ENCODE measurements around the gene IRF2. TPM values are rescaled to one million over a fixed set of nuclear protein-coding genes. Genes with fewer than 3 reads are reported as not detected.
A peak's percentile ranks its signal among the peaks of the same experiment; 100 is the strongest.

The IRF2 gene
- total RNA-seq, 3 donors from 2014 or later, result 39.3 to 59.8 (median 53.5) TPM

GRCh38 chr4:184479516-184479950 lies 5.2 kb upstream of the IRF2 start:
- no peak for ATAC-seq

GRCh38 chr4:184477201-184477999 lies 3.0 kb upstream of the IRF2 start:
- Histone ChIP-seq H3K4me3 (no peak overlapping the region), H3K36me3 (ENCODE audit: low read depth) (peaks cover 4% of the 10 kb centered on the region), H3K9me3 (no peaks in the 10 kb centered on the region), H3K4me1 (ENCODE audit: low read depth) (no peaks in the 10 kb centered on the region)
- TF ChIP-seq CTCF (IDR thresholded peaks at IDR 0.05), result no peak
- ATAC-seq (no peak), DNase-seq (no peak)
- intact Hi-C loops (cut with DNase I, micrococcal nuclease), result loop anchor here (5.0 to 10.0 kb wide), 2 partner anchors 55 to 57 kb away; no protein-coding TSS in a partner anchor

More at GRCh38 chr4:184479516-184479950, 5.2 kb upstream of the IRF2 start:
- peaks cover 1% of the 10 kb centered on the region for H3K36me3 ChIP-seq (ENCODE audit: low read depth)
- no peak overlapping the region for H3K4me3 ChIP-seq
- intact Hi-C loops (cut with DNase I, micrococcal nuclease), result loop anchor here (5.0 to 10.0 kb wide), 2 partner anchors 53 to 55 kb away; no protein-coding TSS in a partner anchor
- H3K4me1 ChIP-seq (ENCODE audit: low read depth), result no peaks in the 10 kb centered on the region
- H3K9me3 ChIP-seq, result no peaks in the 10 kb centered on the region
- no peak for DNase-seq
- TF ChIP-seq CTCF (IDR thresholded peaks at IDR 0.05), result no peak

GRCh38 chr4:184476695-184477094 lies 2.3 kb upstream of the IRF2 start:
- DNase-seq, result no peak
- Histone ChIP-seq H3K9me3 (no peaks in the 10 kb centered on the region), H3K4me1 (ENCODE audit: low read depth) (peaks cover 5% of the 10 kb centered on the region), H3K4me3 (no peak overlapping the region), H3K36me3 (ENCODE audit: low read depth) (peaks cover 4% of the 10 kb centered on the region)
- TF ChIP-seq CTCF (IDR thresholded peaks at IDR 0.05), result no peak
- intact Hi-C loops (cut with DNase I, micrococcal nuclease), result loop anchor here (5.0 to 10.0 kb wide), 2 partner anchors 56 to 58 kb away; no protein-coding TSS in a partner anchor
- no peak for ATAC-seq

GRCh38 chr4:184475498-184475897 lies 1.1 kb upstream of the IRF2 start:
- ATAC-seq (no peak), DNase-seq (no peak)
- H3K4me1 ChIP-seq (ENCODE audit: low read depth), result peaks cover 12% of the 10 kb centered on the region
- intact Hi-C loops (cut with DNase I, micrococcal nuclease), result loop anchor here (5.0 to 10.0 kb wide), 2 partner anchors 57 to 59 kb away; no protein-coding TSS in a partner anchor
- TF ChIP-seq CTCF (IDR thresholded peaks at IDR 0.05), result no peak
- H3K4me3 ChIP-seq, result peak overlapping the region; percentile 91
- peaks cover 4% of the 10 kb centered on the region for H3K36me3 ChIP-seq (ENCODE audit: low read depth)
- no peaks in the 10 kb centered on the region for H3K9me3 ChIP-seq

- no peak for TF ChIP-seq CTCF (IDR thresholded peaks at IDR 0.05)
- peak overlapping the region; percentile 91 for H3K4me3 ChIP-seq
- intact Hi-C loops (cut with DNase I, micrococcal nuclease), result loop anchor here (5.0 to 10.0 kb wide), 2 partner anchors 57 to 60 kb away; no protein-coding TSS in a partner anchor
- DNase-seq (peak; percentile 63 to 73 (median 66)), ATAC-seq (peak; percentile 17)
- H3K9me3 ChIP-seq, result no peaks in the 10 kb centered on the region
- peaks cover 17% of the 10 kb centered on the region for H3K4me1 ChIP-seq (ENCODE audit: low read depth)
- peaks cover 4% of the 10 kb centered on the region for H3K36me3 ChIP-seq (ENCODE audit: low read depth)
Measured at GRCh38 chr4:184475096-184475461, 729 bp upstream of the IRF2 start.
